HepG2 (cell line): ENCODE data around the gene PCBD2. TPM values are rescaled to one million over a fixed set of nuclear protein-coding genes. Genes with fewer than 3 reads are reported as not detected.

ENCODE experiments used
- DR1 ChIP-seq: sonication (generic); formaldehyde crosslinking; IDR thresholded peaks from 2 replicates; pipeline ENCODE4 v1.8.0; 2021; ENCODE audit warnings: mild to moderate bottlenecking, missing genetic modification reagents, inconsistent platforms
- HMG20A ChIP-seq: IDR thresholded peaks from 2 replicates; pipeline ENCODE4 v1.6.1; 2016; ENCODE audit warnings: borderline replicate concordance
- HNRNPL ChIP-seq: fragments of 200-400 bp; formaldehyde crosslinking; IDR thresholded peaks from 2 replicates; pipeline ENCODE4 v1.6.1; 2017; ENCODE audit warnings: mild to moderate bottlenecking, low read depth, low read length
- NFAT5 ChIP-seq: sonication (generic); formaldehyde crosslinking; IDR thresholded peaks from 2 replicates; pipeline ENCODE4 v1.4.0; 2020; ENCODE audit warnings: missing genetic modification reagents
- NR1H2 ChIP-seq: sonication (generic); formaldehyde crosslinking; IDR thresholded peaks from 2 replicates; pipeline ENCODE4 v1.8.1; 2022; ENCODE audit warnings: low read depth, missing genetic modification reagents, borderline replicate concordance
- PAX8 ChIP-seq: sonication (generic); formaldehyde crosslinking; IDR thresholded peaks from 2 replicates; pipeline ENCODE4 v1.8.0; 2022; ENCODE audit warnings: mild to moderate bottlenecking, missing genetic modification reagents, borderline replicate concordance
- TEF ChIP-seq: sonication (generic); formaldehyde crosslinking; IDR thresholded peaks from 2 replicates; pipeline ENCODE4 v1.5.0; 2020; ENCODE audit warnings: missing genetic modification reagents
- TOE1 ChIP-seq: sonication (generic); formaldehyde crosslinking; IDR thresholded peaks from 2 replicates; pipeline ENCODE4 v1.4.0; 2020; ENCODE audit warnings: mild to moderate bottlenecking, missing genetic modification reagents
- ZKSCAN1 ChIP-seq: fragments of 150-350 bp; IDR thresholded peaks from 2 replicates; pipeline ENCODE4 v1.6.1; 2014; ENCODE audit warnings: low read length
- ZNF296 ChIP-seq: sonication (generic); formaldehyde crosslinking; conservative IDR thresholded peaks from 2 replicates; pipeline ENCODE4 v1.5.0; 2020; ENCODE audit warnings: mild to moderate bottlenecking, missing genetic modification reagents
- polyA plus RNA-seq, 8 experiments: library from polyadenylated mRNA; depleted of rRNA in 3 of 8; stranded (reverse) in 7 of 8; unstranded in 1 of 8; fragments of >200 nt; fragmentation: Illumina TruSeq in 4 of 8; extraction: Trizol in 4 of 8; gene quantifications; 2 replicates each; pipeline versions ENCODE4 v1.2.1 to v1.2.3, GENCODE V29; 2011 to 2016; ENCODE audit warnings: low read depth in 4 of 8, missing spikeins in 1 of 8, mixed read lengths in 1 of 8; ENCODE audit not compliant: insufficient read depth in 1 of 8
- total RNA-seq, 5 experiments: library from RNA; depleted of rRNA; stranded (reverse); fragments of >200 nt; fragmentation: Illumina TruSeq; extraction: Trizol; gene quantifications; 2 replicates each; pipeline ENCODE4 v1.2.3, GENCODE V29; 2016; ENCODE audit warnings: low read depth in 1 of 5

PCBD2 gene
- total and polyA plus RNA-seq, 2 of the 13 experiments (the other 11 are each of a cell fraction or from before 2014, with no cell fraction given) = 5.5 to 12.0 TPM

- no peak for TF ChIP-seq TOE1 (CRISPR knock-in tag)
- TF ChIP-seq DR1 (CRISPR knock-in tag) = no peak
- no peak for TF ChIP-seq HNRNPL
- no peak for TF ChIP-seq PAX8 (CRISPR knock-in tag)
- no peak for TF ChIP-seq NR1H2
- TF ChIP-seq NFAT5 (CRISPR knock-in tag) = no peak
- TF ChIP-seq TEF = no peak
- no peak for TF ChIP-seq HMG20A (CRISPR knock-in tag)
- no peak for TF ChIP-seq ZKSCAN1
- TF ChIP-seq ZNF296 = no peak
Observed at GRCh38 chr5:134976841-134977240, 71.9 kb downstream of the PCBD2 start (continued).
